WTC11 (cell line): ENCODE data around the gene LAMB4. TPM values are rescaled to one million over a fixed set of nuclear protein-coding genes. Genes with fewer than 3 reads are reported as not detected.

Experiments used
- ATAC-seq: fragments of 200-7000 bp; cut with Tn5 transposase; 2 replicates; pipeline ENCODE4 v1.10.0; 2021; ENCODE audit warnings: mild to moderate bottlenecking, moderate library complexity
- CTCF ChIA-PET: fragments of 300-600 bp; sonication (Branson Sonifier 250); formaldehyde crosslinking; loops from one replicate; lab custom pipeline; 2021; ENCODE audit warnings: antibody characterized with exemption; lab: Charles Lee
- POLR2A ChIA-PET: fragments of 350-600 bp; sonication (Branson Sonifier 250); formaldehyde crosslinking; loops from one replicate; lab custom pipeline; 2021; ENCODE audit warnings: antibody characterized with exemption; lab: Charles Lee
- DNase-seq: peaks from one replicate; pipeline ENCODE4 v3.0.0; 2021; ENCODE audit warnings: low spot score
- H3K27ac Mint-ChIP-seq: 2 replicates; pipeline ENCODE4 v1.8.0; 2021; ENCODE audit warnings: mixed read lengths
- H3K27me3 Mint-ChIP-seq: 2 replicates; pipeline ENCODE4 v1.8.0; 2021; ENCODE audit warnings: low read depth, mild to moderate bottlenecking, moderate library complexity, mixed read lengths
- H3K36me3 Mint-ChIP-seq: 2 replicates; pipeline ENCODE4 v1.8.0; 2021; ENCODE audit warnings: mixed read lengths
- H3K4me1 Mint-ChIP-seq: 2 replicates; pipeline ENCODE4 v1.8.0; 2022; ENCODE audit warnings: mixed read lengths
- H3K4me3 Mint-ChIP-seq: 2 replicates; pipeline ENCODE4 v1.8.0; 2021; ENCODE audit warnings: mild to moderate bottlenecking, moderate library complexity, mixed read lengths
- H3K9me3 Mint-ChIP-seq: 2 replicates; pipeline ENCODE4 v1.8.0; 2021; ENCODE audit warnings: mixed read lengths
- ATF1 ChIP-seq: sonication (generic); formaldehyde crosslinking; IDR thresholded peaks from 2 replicates; pipeline ENCODE4 v1.8.1; 2023; ENCODE audit warnings: mild to moderate bottlenecking, moderate library complexity, missing genetic modification reagents
- ELF4 ChIP-seq: sonication (generic); formaldehyde crosslinking; IDR thresholded peaks from 2 replicates; pipeline ENCODE4 v1.8.1; 2022; ENCODE audit warnings: low read depth, mild to moderate bottlenecking, moderate library complexity, missing genetic modification reagents
- ESRRA ChIP-seq: sonication (generic); formaldehyde crosslinking; IDR thresholded peaks from 2 replicates; pipeline ENCODE4 v1.8.1; 2022; ENCODE audit warnings: mild to moderate bottlenecking, missing genetic modification reagents, borderline replicate concordance
- FOXP1 ChIP-seq: sonication (generic); formaldehyde crosslinking; IDR thresholded peaks from 2 replicates; pipeline ENCODE4 v1.8.0; 2022; ENCODE audit warnings: missing genetic modification reagents, mild to moderate bottlenecking, moderate library complexity, borderline replicate concordance
- GABPB1 ChIP-seq: sonication (generic); formaldehyde crosslinking; IDR thresholded peaks from 2 replicates; pipeline ENCODE4 v1.8.1; 2023; ENCODE audit warnings: mild to moderate bottlenecking, missing genetic modification reagents
- NFYB ChIP-seq: sonication (generic); formaldehyde crosslinking; conservative IDR thresholded peaks from 2 replicates; pipeline ENCODE4 v1.8.0; 2022; ENCODE audit warnings: low read depth, missing genetic modification reagents
- NR1H2 ChIP-seq: sonication (generic); formaldehyde crosslinking; IDR thresholded peaks from 2 replicates; pipeline ENCODE4 v1.9.0; 2021; ENCODE audit warnings: mild to moderate bottlenecking, moderate library complexity, missing genetic modification reagents
- OVOL2 ChIP-seq: fragments of 250-450 bp; sonication (Bioruptor Pico); IDR thresholded peaks from 2 replicates; pipeline ENCODE4 v1.9.0; 2021; ENCODE audit warnings: mild to moderate bottlenecking, borderline replicate concordance
- RELA ChIP-seq: sonication (generic); formaldehyde crosslinking; IDR thresholded peaks from 2 replicates; pipeline ENCODE4 v1.8.1; 2022; ENCODE audit warnings: missing genetic modification reagents, mild to moderate bottlenecking, borderline replicate concordance
- SMAD3 ChIP-seq: sonication (generic); formaldehyde crosslinking; IDR thresholded peaks from 2 replicates; pipeline ENCODE4 v1.8.0; 2022; ENCODE audit warnings: missing genetic modification reagents, mild to moderate bottlenecking, borderline replicate concordance
- TEAD1 ChIP-seq: sonication (generic); formaldehyde crosslinking; IDR thresholded peaks from 2 replicates; pipeline ENCODE4 v1.8.0; 2022; ENCODE audit warnings: mild to moderate bottlenecking, missing genetic modification reagents
- TP53 ChIP-seq: sonication (generic); formaldehyde crosslinking; IDR thresholded peaks from 2 replicates; pipeline ENCODE4 v1.8.1; 2023; ENCODE audit warnings: mild to moderate bottlenecking, missing genetic modification reagents
- ZBTB21 ChIP-seq: sonication (generic); formaldehyde crosslinking; IDR thresholded peaks from 2 replicates; pipeline ENCODE4 v1.8.1; 2023; ENCODE audit warnings: mild to moderate bottlenecking, missing genetic modification reagents, borderline replicate concordance
- ZNF263 ChIP-seq: sonication (generic); formaldehyde crosslinking; IDR thresholded peaks from 2 replicates; pipeline ENCODE4 v1.8.1; 2022; ENCODE audit warnings: low read depth, mild to moderate bottlenecking, moderate library complexity, missing genetic modification reagents
- ZNF396 ChIP-seq: fragments of 250-450 bp; sonication (Bioruptor Pico); IDR thresholded peaks from 2 replicates; pipeline ENCODE4 v1.8.0; 2021; ENCODE audit warnings: mild to moderate bottlenecking, moderate library complexity, borderline replicate concordance
- total RNA-seq: library from RNA; stranded (reverse); gene quantifications from 3 replicates; pipeline ENCODE4 v1.2.3, GENCODE V29; 2021
- TF ChIP-seq, protein P1 (sequence below): sonication (generic); formaldehyde crosslinking; IDR thresholded peaks from 2 replicates; pipeline ENCODE4 v1.8.1; 2023; ENCODE audit warnings: mild to moderate bottlenecking, moderate library complexity, missing genetic modification reagents
- TF ChIP-seq, protein P2 (sequence below): sonication (generic); formaldehyde crosslinking; conservative IDR thresholded peaks from 2 replicates; pipeline ENCODE4 v1.8.1; 2022; ENCODE audit warnings: mild to moderate bottlenecking, missing genetic modification reagents
- TF ChIP-seq, protein P3 (sequence below): sonication (generic); formaldehyde crosslinking; IDR thresholded peaks from 2 replicates; pipeline ENCODE4 v1.8.0; 2023; ENCODE audit warnings: missing genetic modification reagents, mild to moderate bottlenecking, borderline replicate concordance
- TF ChIP-seq, protein P4 (sequence below): sonication (generic); formaldehyde crosslinking; IDR thresholded peaks from 2 replicates; pipeline ENCODE4 v1.8.0; 2022; ENCODE audit warnings: mild to moderate bottlenecking, missing genetic modification reagents
- TF ChIP-seq, protein P5 (sequence below): sonication (generic); formaldehyde crosslinking; IDR thresholded peaks from 2 replicates; pipeline ENCODE4 v1.8.1; 2022; ENCODE audit warnings: low read depth, missing genetic modification reagents, borderline replicate concordance
- TF ChIP-seq, protein P6 (sequence below): fragments of 200-600 bp; IDR thresholded peaks from 2 replicates; pipeline ENCODE4 v1.8.0; 2022; ENCODE audit warnings: antibody characterized with exemption

Gene LAMB4
- total RNA-seq, 1 experiment from 2014 or later, result not detected

DNA sequence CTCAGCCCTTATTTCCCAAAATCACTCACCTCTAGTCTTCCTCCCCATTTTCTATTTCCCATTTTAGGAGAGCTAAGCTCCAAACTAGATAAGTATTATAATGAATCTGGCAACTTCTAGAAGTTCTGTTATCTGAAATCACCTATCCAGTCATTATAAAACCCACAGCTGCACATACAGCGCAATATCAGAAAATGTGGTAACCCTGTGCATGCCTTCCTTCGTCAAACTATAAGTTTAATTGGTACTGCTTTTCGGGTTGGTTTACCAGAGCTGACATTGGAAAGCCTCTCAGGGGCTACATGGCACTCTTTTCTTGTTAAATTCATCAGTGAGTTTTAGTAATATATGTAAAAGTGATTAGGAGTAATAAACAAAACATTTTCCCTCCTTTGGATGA is 1.6 kb downstream of the LAMB4 start (continued):
- TF ChIP-seq, protein P1, sequence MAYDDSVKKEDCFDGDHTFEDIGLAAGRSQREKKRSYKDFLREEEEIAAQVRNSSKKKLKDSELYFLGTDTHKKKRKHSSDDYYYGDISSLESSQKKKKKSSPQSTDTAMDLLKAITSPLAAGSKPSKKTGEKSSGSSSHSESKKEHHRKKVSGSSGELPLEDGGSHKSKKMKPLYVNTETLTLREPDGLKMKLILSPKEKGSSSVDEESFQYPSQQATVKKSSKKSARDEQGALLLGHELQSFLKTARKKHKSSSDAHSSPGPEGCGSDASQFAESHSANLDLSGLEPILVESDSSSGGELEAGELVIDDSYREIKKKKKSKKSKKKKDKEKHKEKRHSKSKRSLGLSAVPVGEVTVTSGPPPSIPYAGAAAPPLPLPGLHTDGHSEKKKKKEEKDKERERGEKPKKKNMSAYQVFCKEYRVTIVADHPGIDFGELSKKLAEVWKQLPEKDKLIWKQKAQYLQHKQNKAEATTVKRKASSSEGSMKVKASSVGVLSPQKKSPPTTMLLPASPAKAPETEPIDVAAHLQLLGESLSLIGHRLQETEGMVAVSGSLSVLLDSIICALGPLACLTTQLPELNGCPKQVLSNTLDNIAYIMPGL (CRISPR knock-in tag), result no peak

DNA sequence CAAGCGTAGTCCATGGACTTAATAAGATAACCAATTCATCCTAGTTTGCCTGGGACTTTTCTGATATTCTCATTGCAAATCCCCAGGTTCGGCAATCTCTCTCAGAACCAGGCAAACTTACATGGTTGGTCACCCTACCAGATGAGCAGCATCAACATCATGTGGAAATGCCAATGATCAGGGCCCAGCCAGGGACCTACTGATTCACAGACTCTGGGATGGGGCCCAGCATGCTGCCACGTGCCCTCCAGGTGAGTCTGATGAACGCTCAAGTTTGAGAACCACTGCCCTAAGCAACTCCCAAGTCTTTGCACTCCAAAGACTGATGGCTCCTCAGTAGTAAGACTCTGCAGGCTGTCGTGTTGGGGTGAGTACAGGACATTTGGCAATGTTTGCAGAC is 2.7 kb downstream of the LAMB4 start:
- Mint-ChIP-seq H3K9me3 (no peaks in the 10 kb centered on the region), H3K27ac (no peak overlapping the region), H3K4me3 (no peak overlapping the region), H3K4me1 (peaks cover 4% of the 10 kb centered on the region), H3K27me3 (no peaks in the 10 kb centered on the region), H3K36me3 (no peaks in the 10 kb centered on the region)
- TF ChIP-seq ESRRA (CRISPR knock-in tag) (no peak), TEAD1 (CRISPR knock-in tag) (no peak)
- ChIA-PET POLR2A (no interaction called here), CTCF (no interaction called here)
- DNase-seq, result no peak
- no peak for ATAC-seq

DNA sequence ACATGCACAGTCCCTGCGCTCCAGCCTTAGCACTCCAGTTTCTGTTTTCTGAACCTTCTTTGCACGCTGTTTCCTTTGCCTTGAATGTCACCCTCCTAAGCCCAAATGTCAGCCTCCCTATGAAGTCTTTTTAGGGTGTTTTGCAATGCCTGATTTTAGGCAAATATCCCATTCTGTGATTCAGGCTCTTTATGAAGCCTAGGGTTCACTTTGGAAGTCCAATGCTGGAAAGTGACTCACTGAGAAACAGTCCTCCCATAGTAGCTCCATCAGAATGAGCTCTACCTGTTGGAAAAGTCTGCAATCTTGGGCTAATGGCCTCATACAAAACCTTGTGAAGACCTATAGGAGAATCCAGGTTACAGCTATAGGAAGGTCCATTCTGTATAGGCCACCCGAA is 5.3 kb downstream of the LAMB4 start:
- H3K4me3 Mint-ChIP-seq, result no peak overlapping the region
- H3K27ac Mint-ChIP-seq, result no peak overlapping the region
- no peaks in the 10 kb centered on the region for H3K4me1 Mint-ChIP-seq
- TF ChIP-seq TP53 (CRISPR knock-in tag) (no peak), ZNF263 (no peak), RELA (CRISPR knock-in tag) (no peak), ELF4 (CRISPR knock-in tag) (no peak), OVOL2 (no peak), ZBTB21 (CRISPR knock-in tag) (no peak), NR1H2 (CRISPR knock-in tag) (no peak), ATF1 (CRISPR knock-in tag) (no peak), NFYB (CRISPR knock-in tag) (no peak), ZNF396 (CRISPR knock-in tag) (no peak), GABPB1 (CRISPR knock-in tag) (no peak), FOXP1 (CRISPR knock-in tag) (no peak), SMAD3 (CRISPR knock-in tag) (no peak)
- TF ChIP-seq, protein P2, sequence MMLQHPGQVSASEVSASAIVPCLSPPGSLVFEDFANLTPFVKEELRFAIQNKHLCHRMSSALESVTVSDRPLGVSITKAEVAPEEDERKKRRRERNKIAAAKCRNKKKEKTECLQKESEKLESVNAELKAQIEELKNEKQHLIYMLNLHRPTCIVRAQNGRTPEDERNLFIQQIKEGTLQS (CRISPR knock-in tag), result no peak
- TF ChIP-seq, protein P3, sequence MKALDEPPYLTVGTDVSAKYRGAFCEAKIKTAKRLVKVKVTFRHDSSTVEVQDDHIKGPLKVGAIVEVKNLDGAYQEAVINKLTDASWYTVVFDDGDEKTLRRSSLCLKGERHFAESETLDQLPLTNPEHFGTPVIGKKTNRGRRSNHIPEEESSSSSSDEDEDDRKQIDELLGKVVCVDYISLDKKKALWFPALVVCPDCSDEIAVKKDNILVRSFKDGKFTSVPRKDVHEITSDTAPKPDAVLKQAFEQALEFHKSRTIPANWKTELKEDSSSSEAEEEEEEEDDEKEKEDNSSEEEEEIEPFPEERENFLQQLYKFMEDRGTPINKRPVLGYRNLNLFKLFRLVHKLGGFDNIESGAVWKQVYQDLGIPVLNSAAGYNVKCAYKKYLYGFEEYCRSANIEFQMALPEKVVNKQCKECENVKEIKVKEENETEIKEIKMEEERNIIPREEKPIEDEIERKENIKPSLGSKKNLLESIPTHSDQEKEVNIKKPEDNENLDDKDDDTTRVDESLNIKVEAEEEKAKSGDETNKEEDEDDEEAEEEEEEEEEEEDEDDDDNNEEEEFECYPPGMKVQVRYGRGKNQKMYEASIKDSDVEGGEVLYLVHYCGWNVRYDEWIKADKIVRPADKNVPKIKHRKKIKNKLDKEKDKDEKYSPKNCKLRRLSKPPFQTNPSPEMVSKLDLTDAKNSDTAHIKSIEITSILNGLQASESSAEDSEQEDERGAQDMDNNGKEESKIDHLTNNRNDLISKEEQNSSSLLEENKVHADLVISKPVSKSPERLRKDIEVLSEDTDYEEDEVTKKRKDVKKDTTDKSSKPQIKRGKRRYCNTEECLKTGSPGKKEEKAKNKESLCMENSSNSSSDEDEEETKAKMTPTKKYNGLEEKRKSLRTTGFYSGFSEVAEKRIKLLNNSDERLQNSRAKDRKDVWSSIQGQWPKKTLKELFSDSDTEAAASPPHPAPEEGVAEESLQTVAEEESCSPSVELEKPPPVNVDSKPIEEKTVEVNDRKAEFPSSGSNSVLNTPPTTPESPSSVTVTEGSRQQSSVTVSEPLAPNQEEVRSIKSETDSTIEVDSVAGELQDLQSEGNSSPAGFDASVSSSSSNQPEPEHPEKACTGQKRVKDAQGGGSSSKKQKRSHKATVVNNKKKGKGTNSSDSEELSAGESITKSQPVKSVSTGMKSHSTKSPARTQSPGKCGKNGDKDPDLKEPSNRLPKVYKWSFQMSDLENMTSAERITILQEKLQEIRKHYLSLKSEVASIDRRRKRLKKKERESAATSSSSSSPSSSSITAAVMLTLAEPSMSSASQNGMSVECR (CRISPR knock-in tag), result no peak
- TF ChIP-seq, protein P4, sequence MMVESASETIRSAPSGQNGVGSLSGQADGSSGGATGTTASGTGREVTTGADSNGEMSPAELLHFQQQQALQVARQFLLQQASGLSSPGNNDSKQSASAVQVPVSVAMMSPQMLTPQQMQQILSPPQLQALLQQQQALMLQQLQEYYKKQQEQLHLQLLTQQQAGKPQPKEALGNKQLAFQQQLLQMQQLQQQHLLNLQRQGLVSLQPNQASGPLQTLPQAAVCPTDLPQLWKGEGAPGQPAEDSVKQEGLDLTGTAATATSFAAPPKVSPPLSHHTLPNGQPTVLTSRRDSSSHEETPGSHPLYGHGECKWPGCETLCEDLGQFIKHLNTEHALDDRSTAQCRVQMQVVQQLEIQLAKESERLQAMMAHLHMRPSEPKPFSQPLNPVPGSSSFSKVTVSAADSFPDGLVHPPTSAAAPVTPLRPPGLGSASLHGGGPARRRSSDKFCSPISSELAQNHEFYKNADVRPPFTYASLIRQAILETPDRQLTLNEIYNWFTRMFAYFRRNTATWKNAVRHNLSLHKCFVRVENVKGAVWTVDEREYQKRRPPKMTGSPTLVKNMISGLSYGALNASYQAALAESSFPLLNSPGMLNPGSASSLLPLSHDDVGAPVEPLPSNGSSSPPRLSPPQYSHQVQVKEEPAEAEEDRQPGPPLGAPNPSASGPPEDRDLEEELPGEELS (CRISPR knock-in tag), result no peak
- TF ChIP-seq, protein P5, sequence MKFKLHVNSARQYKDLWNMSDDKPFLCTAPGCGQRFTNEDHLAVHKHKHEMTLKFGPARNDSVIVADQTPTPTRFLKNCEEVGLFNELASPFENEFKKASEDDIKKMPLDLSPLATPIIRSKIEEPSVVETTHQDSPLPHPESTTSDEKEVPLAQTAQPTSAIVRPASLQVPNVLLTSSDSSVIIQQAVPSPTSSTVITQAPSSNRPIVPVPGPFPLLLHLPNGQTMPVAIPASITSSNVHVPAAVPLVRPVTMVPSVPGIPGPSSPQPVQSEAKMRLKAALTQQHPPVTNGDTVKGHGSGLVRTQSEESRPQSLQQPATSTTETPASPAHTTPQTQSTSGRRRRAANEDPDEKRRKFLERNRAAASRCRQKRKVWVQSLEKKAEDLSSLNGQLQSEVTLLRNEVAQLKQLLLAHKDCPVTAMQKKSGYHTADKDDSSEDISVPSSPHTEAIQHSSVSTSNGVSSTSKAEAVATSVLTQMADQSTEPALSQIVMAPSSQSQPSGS, result no peak
- TF ChIP-seq, protein P6, sequence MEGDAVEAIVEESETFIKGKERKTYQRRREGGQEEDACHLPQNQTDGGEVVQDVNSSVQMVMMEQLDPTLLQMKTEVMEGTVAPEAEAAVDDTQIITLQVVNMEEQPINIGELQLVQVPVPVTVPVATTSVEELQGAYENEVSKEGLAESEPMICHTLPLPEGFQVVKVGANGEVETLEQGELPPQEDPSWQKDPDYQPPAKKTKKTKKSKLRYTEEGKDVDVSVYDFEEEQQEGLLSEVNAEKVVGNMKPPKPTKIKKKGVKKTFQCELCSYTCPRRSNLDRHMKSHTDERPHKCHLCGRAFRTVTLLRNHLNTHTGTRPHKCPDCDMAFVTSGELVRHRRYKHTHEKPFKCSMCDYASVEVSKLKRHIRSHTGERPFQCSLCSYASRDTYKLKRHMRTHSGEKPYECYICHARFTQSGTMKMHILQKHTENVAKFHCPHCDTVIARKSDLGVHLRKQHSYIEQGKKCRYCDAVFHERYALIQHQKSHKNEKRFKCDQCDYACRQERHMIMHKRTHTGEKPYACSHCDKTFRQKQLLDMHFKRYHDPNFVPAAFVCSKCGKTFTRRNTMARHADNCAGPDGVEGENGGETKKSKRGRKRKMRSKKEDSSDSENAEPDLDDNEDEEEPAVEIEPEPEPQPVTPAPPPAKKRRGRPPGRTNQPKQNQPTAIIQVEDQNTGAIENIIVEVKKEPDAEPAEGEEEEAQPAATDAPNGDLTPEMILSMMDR, result no peak
- H3K27me3 Mint-ChIP-seq, result no peaks in the 10 kb centered on the region
- DNase-seq (no peak), ATAC-seq (no peak)
- ChIA-PET POLR2A (interaction anchor here (0.6 kb wide), 1 partner anchor 12 kb away, joined by 3 read pairs; no protein-coding TSS in a partner anchor), CTCF (interaction anchor here (1.3 kb wide), 1 partner anchor 11 kb away, joined by 5 read pairs; no protein-coding TSS in a partner anchor)
- H3K9me3 Mint-ChIP-seq, result no peaks in the 10 kb centered on the region
- no peaks in the 10 kb centered on the region for H3K36me3 Mint-ChIP-seq
